Forelimb muscle (tissue), 1 donor: ENCODE measurements around the gene PRDM13. TPM values are rescaled to one million over a fixed set of nuclear protein-coding genes. Genes with fewer than 3 reads are reported as not detected.
"Not testable (repeated sequence)": the region's sequence is repeated elsewhere in the genome, so short reads cannot be mapped to it uniquely, and the experiment has no call there.

Source experiments
- DNase-seq: peaks from one replicate; pipeline ENCODE4 v3.0.0-alpha.2; 2013; ENCODE audit warnings: low read depth
- polyA plus RNA-seq: library from polyadenylated mRNA; unstranded; fragments of 120-200 nt; gene quantifications from one replicate; pipeline ENCODE4 v1.2.1, GENCODE V29; 2013; ENCODE audit not compliant: insufficient read length

PRDM13 gene
- polyA plus RNA-seq, 1 donor, result not detected

- no peak for DNase-seq
Measured at GRCh38 chr6:99629293-99629692, 22.7 kb downstream of the PRDM13 start.

GRCh38 chr6:99637629-99638028 lies 31.0 kb downstream of the PRDM13 start:
- no peak for DNase-seq

GRCh38 chr6:99638358-99638757 lies 31.7 kb downstream of the PRDM13 start:
- DNase-seq, result not testable (repeated sequence)

GRCh38 chr6:99641270-99641669 lies 34.6 kb downstream of the PRDM13 start:
- no peak for DNase-seq

- no peak for DNase-seq
Measured at GRCh38 chr6:99645986-99646385, 39.4 kb downstream of the PRDM13 start.

- DNase-seq, result not testable (repeated sequence)
Measured at GRCh38 chr6:99650091-99650571, 43.5 kb downstream of the PRDM13 start.

GRCh38 chr6:99660206-99660605 lies 53.6 kb downstream of the PRDM13 start:
- no peak for DNase-seq

- DNase-seq, result no peak
Measured at GRCh38 chr6:99661870-99662269, 55.2 kb downstream of the PRDM13 start.

GRCh38 chr6:99662616-99663015 lies 56.0 kb downstream of the PRDM13 start:
- DNase-seq, result no peak

Other genes with a start within 250 kb of the PRDM13 start
- 7.2 TPM for gene COQ3, start 212.6 kb upstream of the PRDM13 start, polyA plus RNA-seq
- 153 TPM for gene PNISR, start 181.5 kb upstream of the PRDM13 start, polyA plus RNA-seq
- gene USP45, start 91.4 kb upstream of the PRDM13 start, polyA plus RNA-seq, result 6.8 TPM
- 44.0 TPM for gene CCNC, start 38.2 kb upstream of the PRDM13 start, polyA plus RNA-seq